ENCODE measurements around the gene C2orf76. TPM values are rescaled to one million over a fixed set of nuclear protein-coding genes. Genes with fewer than 3 reads are reported as not detected.

The C2orf76 gene
- total RNA-seq, 4 donors from 2014 or later: 8.7 to 14.6 (median 11.2) TPM

DNA sequence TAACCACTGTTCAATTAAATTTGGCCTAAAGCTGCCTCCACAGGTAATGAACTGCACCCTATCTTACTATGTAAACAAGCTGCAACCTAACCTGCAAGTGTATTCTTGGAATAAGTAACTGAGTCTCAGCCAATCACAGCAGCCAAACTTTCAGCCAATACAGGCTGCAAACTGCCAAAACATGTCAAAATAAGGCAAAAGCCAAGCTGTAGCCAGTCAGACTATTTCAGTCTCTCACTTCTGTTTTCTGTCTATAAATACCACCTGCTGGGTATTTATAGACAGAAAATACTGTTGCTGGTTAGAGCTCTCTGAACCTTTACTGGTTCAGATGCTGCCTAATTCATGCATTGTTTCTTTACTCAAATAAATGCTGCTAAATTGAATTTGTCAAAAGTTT is 14.3 kb downstream of the C2orf76 start:
- Histone ChIP-seq H3K9me3 (no peaks in the 10 kb centered on the region), H3K36me3 (no peaks in the 10 kb centered on the region), H3K4me1 (peaks cover 4 to 23% (median 9%) of the 10 kb centered on the region in 4 donors), H3K27ac (replicated peaks in 1 of 4) (no peak overlapping the region), H3K4me3 (no peak overlapping the region), H3K27me3 (no peaks in the 10 kb centered on the region)
- no peak for TF ChIP-seq POLR2AphosphoS5 (IDR thresholded peaks at IDR 0.05)
- no peak for TF ChIP-seq POLR2A (IDR thresholded peaks at IDR 0.05; ENCODE audit: low read depth)
- TF ChIP-seq EP300 (IDR thresholded peaks at IDR 0.05): no peak
- no peak for TF ChIP-seq CTCF (IDR thresholded peaks at IDR 0.05)
- no peak for DNase-seq (ENCODE audit: extremely low spot score)
- intact Hi-C loops (cut with DNase I): no loop called here

DNA sequence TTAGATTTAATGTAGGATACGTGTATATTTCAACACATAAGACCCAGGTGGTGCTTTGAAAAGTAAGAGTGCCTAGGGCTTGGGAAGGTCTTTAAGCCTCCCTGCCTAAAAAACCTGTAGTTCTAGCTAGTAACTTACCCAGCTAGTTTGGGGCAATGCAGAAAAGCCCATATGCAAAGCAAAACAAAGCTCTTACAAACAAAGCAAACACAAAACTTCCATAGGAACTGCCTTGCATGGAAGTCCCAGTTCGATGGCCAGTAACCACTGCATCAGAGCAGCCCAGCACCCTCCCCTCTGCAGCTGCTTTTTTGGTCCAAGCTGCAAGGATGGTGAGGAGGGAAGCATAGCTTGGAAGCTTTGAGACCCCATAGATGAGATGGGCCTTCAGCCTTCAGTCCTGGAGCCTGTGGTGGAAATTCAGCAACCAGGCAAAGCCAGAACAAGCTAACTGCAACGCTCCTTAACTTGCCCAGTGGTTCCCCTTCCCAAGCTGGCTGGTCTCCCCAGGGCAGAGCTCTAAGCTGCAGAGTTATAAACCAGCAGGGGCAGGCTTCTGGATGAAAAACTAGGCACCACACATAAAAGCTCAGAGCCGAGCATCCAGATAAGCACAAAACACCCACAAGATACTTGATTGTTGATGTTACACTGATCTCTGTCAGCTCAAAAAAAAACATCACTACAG is 16.2 kb downstream of the C2orf76 start:
- intact Hi-C loops (cut with DNase I): no loop called here
- WGBS: 86% methylated on average over 4 of the region's 4 CpGs
- H3K27ac ChIP-seq (replicated peaks in 1 of 4): no peak overlapping the region

GRCh38 chr2:119349289-119349688 is 17.3 kb downstream of the C2orf76 start:
- Histone ChIP-seq H3K36me3 (no peaks in the 10 kb centered on the region), H3K4me3 (no peak overlapping the region), H3K4me1 (peaks cover 4 to 12% (median 8%) of the 10 kb centered on the region in 4 donors), H3K9me3 (no peaks in the 10 kb centered on the region), H3K27ac (replicated peaks in 1 of 4) (no peak overlapping the region), H3K27me3 (no peaks in the 10 kb centered on the region)
- intact Hi-C loops (cut with DNase I): no loop called here
- no peak for TF ChIP-seq EP300 (IDR thresholded peaks at IDR 0.05)
- TF ChIP-seq CTCF (IDR thresholded peaks at IDR 0.05): no peak
- TF ChIP-seq POLR2AphosphoS5 (IDR thresholded peaks at IDR 0.05): no peak
- TF ChIP-seq POLR2A (IDR thresholded peaks at IDR 0.05; ENCODE audit: low read depth): no peak
- DNase-seq (ENCODE audit: extremely low spot score): no peak
- WGBS: 89% methylated on average over 6 of the region's 6 CpGs

More for the DNA sequence above, 16.2 kb downstream of the C2orf76 start:
- TF ChIP-seq POLR2A (IDR thresholded peaks at IDR 0.05; ENCODE audit: low read depth): no peak
- no peak for TF ChIP-seq POLR2AphosphoS5 (IDR thresholded peaks at IDR 0.05)
- TF ChIP-seq CTCF (IDR thresholded peaks at IDR 0.05): no peak
- no peak for TF ChIP-seq EP300 (IDR thresholded peaks at IDR 0.05)
- DNase-seq (ENCODE audit: extremely low spot score): no peak
- Histone ChIP-seq H3K27me3 (no peaks in the 10 kb centered on the region), H3K36me3 (no peaks in the 10 kb centered on the region), H3K4me3 (no peak overlapping the region), H3K4me1 (peaks cover 4 to 19% (median 9%) of the 10 kb centered on the region in 4 donors), H3K9me3 (no peaks in the 10 kb centered on the region)

DNA sequence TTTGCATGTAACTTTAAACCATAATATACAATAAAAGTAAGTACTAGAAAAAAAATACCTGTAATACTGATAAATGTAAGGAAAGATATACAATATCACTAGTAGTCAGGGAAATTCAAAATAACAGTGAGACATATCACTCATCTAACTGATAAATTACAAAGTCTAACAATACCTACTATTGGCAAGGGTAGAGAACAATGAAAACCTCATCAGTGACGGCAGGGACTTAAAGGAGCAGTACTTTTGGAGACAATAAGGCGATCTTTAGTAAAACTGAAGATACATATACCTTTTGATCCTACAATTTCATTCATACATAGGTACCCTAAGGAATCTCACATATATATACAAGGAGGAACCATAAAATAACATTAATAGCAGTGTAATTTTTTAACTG is 24.9 kb downstream of the C2orf76 start:
- no peak for TF ChIP-seq EP300 (IDR thresholded peaks at IDR 0.05)
- Histone ChIP-seq H3K4me1 (no peaks in the 10 kb centered on the region), H3K27ac (replicated peaks in 1 of 4) (no peak overlapping the region), H3K27me3 (no peaks in the 10 kb centered on the region), H3K36me3 (peaks cover 0 to 29% (median 7%) of the 10 kb centered on the region in 4 donors), H3K4me3 (no peak overlapping the region), H3K9me3 (no peaks in the 10 kb centered on the region)
- DNase-seq (ENCODE audit: extremely low spot score): no peak
- WGBS: 97% methylated on average over 2 of the region's 2 CpGs
- intact Hi-C loops (cut with DNase I): no loop called here

DNA sequence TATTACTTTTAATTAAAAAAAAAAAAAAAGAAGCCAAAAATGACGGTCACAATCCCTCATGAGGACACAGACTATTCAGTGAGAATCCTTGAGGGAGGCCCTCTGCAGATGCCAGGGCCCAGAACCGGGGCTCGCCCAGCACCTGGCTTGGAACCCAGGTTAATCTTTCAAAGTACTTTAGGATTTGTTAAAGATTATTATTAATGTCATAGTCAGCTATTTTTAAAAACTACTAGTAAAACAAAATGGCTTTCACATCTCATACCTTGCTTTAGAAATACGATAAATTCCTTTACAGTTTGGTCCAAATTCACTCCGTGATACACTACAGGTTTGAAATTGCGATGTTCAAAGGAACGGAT is 27.1 kb downstream of the C2orf76 start:
- no peak for DNase-seq (ENCODE audit: extremely low spot score)
- 95% methylated on average over 7 of the region's 7 CpGs for WGBS
- no peak for TF ChIP-seq POLR2AphosphoS5 (IDR thresholded peaks at IDR 0.05)
- no peak for TF ChIP-seq EP300 (IDR thresholded peaks at IDR 0.05)
- TF ChIP-seq CTCF (IDR thresholded peaks at IDR 0.05): no peak
- TF ChIP-seq POLR2A (IDR thresholded peaks at IDR 0.05; ENCODE audit: low read depth): no peak
- no peak overlapping the region for H3K4me3 ChIP-seq
- no peaks in the 10 kb centered on the region for H3K9me3 ChIP-seq
- H3K27ac ChIP-seq (replicated peaks in 1 of 4): no peak overlapping the region
- no peaks in the 10 kb centered on the region for H3K4me1 ChIP-seq
- no peaks in the 10 kb centered on the region for H3K27me3 ChIP-seq
- H3K36me3 ChIP-seq: peaks cover 0 to 46% (median 8%) of the 10 kb centered on the region in 4 donors
- intact Hi-C loops (cut with DNase I): no loop called here

Data from esophagus muscularis mucosa (tissue), 4 donors.